GM10847 (cell line): Measurements from ENCODE around the gene GABRG3.

Experiments
- POLR2A ChIP-seq: IDR thresholded peaks from 2 replicates; pipeline ENCODE4 v1.6.1; 2011; ENCODE audit not compliant: insufficient read length; ENCODE audit errors: extremely low read depth

Gene GABRG3

GRCh38 chr15:27223179-27223578, 252.2 kb downstream of the GABRG3 start:
- no peak for TF ChIP-seq POLR2A

- TF ChIP-seq POLR2A: no peak
These were observed 260.8 kb downstream of the GABRG3 start for GRCh38 chr15:27231811-27232210.

GRCh38 chr15:27232876-27233275, 261.9 kb downstream of the GABRG3 start:
- TF ChIP-seq POLR2A: no peak

GRCh38 chr15:27234593-27234992, 263.6 kb downstream of the GABRG3 start:
- TF ChIP-seq POLR2A: no peak

- no peak for TF ChIP-seq POLR2A
These were observed 264.2 kb downstream of the GABRG3 start for GRCh38 chr15:27235161-27235560.

GRCh38 chr15:27235681-27236080, 264.7 kb downstream of the GABRG3 start:
- no peak for TF ChIP-seq POLR2A

GRCh38 chr15:27237319-27237939, 266.4 kb downstream of the GABRG3 start:
- no peak for TF ChIP-seq POLR2A

GRCh38 chr15:27238209-27238608, 267.2 kb downstream of the GABRG3 start:
- TF ChIP-seq POLR2A: no peak

- TF ChIP-seq POLR2A: no peak
These were observed 267.9 kb downstream of the GABRG3 start for GRCh38 chr15:27238707-27239423.

- TF ChIP-seq POLR2A: no peak
These were observed 271.0 kb downstream of the GABRG3 start for GRCh38 chr15:27241943-27242342.

GRCh38 chr15:27244047-27244446, 273.1 kb downstream of the GABRG3 start:
- no peak for TF ChIP-seq POLR2A

- TF ChIP-seq POLR2A: no peak
These were observed 277.3 kb downstream of the GABRG3 start for GRCh38 chr15:27248251-27248650.

- no peak for TF ChIP-seq POLR2A
These were observed 278.2 kb downstream of the GABRG3 start for GRCh38 chr15:27249046-27249759.

GRCh38 chr15:27249760-27250109, 278.8 kb downstream of the GABRG3 start:
- TF ChIP-seq POLR2A: no peak

- no peak for TF ChIP-seq POLR2A
These were observed 279.2 kb downstream of the GABRG3 start for GRCh38 chr15:27250223-27250622.

GRCh38 chr15:27254055-27254454, 283.1 kb downstream of the GABRG3 start:
- TF ChIP-seq POLR2A: no peak
